IgD-negative memory B cell (primary cell): ENCODE results near the gene CD226. TPM values are rescaled to one million over a fixed set of nuclear protein-coding genes. Genes with fewer than 3 reads are reported as not detected.
A peak's percentile ranks its signal among the peaks of the same experiment; 100 is the strongest.

Source experiments
- H3K27ac Mint-ChIP-seq, 3 donors: one replicate each; pipeline ENCODE4 v1.8.0; 2020 to 2022; ENCODE audit warnings: mild to moderate bottlenecking in 3 of 3, mixed read lengths in 3 of 3, moderate library complexity in 1 of 3
- H3K27me3 Mint-ChIP-seq: one replicate; pipeline ENCODE4 v1.8.0; 2021; ENCODE audit warnings: mixed read lengths
- H3K36me3 Mint-ChIP-seq: one replicate; pipeline ENCODE4 v1.8.0; 2020; ENCODE audit warnings: mild to moderate bottlenecking, mixed read lengths
- H3K4me1 Mint-ChIP-seq, 3 donors: one replicate each; pipeline ENCODE4 v1.8.0; 2020 to 2022; ENCODE audit warnings: mixed read lengths in 3 of 3, mild to moderate bottlenecking in 1 of 3
- H3K4me3 Mint-ChIP-seq, 4 donors: one replicate each; pipeline ENCODE4 v1.8.0; 2020 to 2022; ENCODE audit warnings: mild to moderate bottlenecking in 4 of 4, mixed read lengths in 4 of 4, moderate library complexity in 3 of 4
- H3K9me3 Mint-ChIP-seq, 3 donors: one replicate each; pipeline ENCODE4 v1.8.0; 2020 to 2021; ENCODE audit warnings: mixed read lengths in 3 of 3, mild to moderate bottlenecking in 1 of 3
- polyA plus RNA-seq: library from polyadenylated mRNA; unstranded; fragments of 300-500 nt; fragmentation: Illumina TruSeq; gene quantifications from one replicate; pipeline ENCODE4 v1.2.3, GENCODE V29; 2021

CD226 gene
- polyA plus RNA-seq, 1 donor from 2014 or later = 3.8 TPM

DNA sequence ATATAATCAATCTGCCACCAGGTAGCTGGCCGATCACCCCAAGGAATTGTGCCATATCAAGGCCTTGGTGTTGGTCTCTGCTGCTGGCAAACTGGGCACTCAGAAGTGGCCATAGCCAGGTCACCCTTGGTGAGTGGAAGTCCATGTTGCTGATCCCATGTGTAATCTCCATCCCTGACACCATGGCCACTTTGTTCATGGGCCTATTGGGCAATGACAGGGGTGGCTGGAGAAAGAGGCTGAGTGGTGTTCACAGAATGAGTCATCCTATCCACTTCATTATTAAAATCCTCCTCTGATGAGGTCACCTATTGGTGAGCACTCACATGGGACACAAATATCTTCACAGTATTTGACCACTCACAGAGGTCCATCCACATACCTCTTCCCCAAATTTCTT, 26.7 kb upstream of the CD226 start:
- Mint-ChIP-seq H3K27me3 (no peaks in the 10 kb centered on the region), H3K27ac (no peak overlapping the region), H3K36me3 (peaks cover 9% of the 10 kb centered on the region), H3K4me3 (no peak overlapping the region), H3K9me3 (peaks cover 4 to 13% (median 4%) of the 10 kb centered on the region in 3 donors), H3K4me1 (peaks cover 1 to 7% (median 5%) of the 10 kb centered on the region in 3 donors)

DNA sequence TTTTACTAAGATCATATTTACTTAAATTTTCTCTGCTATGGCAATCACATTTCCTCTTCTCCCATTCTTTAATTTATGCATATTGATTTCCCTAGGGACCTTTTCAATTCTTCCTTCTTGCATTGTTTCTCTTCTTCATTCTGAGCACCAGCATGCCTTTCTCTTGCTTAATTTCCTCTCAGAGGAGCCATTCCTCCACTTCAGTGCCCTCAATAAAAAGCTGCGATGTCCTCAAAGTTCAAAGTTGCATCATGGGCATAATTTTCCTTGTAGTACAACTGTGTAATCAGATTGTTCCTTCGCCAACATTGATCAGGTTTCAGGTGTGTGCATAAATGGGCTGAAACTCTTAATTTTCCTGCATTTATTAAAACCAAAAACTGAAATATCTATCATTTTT, 21.8 kb upstream of the CD226 start:
- Mint-ChIP-seq H3K36me3 (no peaks in the 10 kb centered on the region), H3K4me1 (peaks cover 1 to 7% (median 6%) of the 10 kb centered on the region in 3 donors), H3K27ac (no peak overlapping the region), H3K9me3 (peaks cover 0 to 9% (median 4%) of the 10 kb centered on the region in 3 donors), H3K4me3 (no peak overlapping the region), H3K27me3 (no peaks in the 10 kb centered on the region)

DNA sequence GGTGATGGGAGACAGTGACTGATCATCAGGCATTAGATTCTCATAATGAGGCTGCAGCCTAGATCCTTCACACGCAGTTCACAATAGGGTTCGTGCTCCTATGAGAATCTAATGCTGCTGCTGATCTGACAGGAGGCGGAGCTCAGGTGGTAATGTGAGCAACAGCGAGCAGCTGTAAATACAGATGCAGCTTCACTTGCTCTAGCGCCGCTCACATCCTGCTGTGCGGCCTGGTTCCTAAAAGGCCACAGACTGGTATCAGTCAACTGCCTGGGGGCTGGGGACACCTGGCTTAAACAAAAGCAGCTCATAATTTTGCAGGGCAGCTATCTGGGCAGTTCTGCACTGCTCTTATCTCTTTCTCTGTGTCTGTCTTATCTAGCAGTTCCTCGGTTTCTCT, 20.4 kb upstream of the CD226 start:
- Mint-ChIP-seq H3K27ac (peak overlapping the region in 1 of 3 donors; percentile 70), H3K36me3 (no peaks in the 10 kb centered on the region), H3K4me1 (peaks cover 1 to 7% (median 6%) of the 10 kb centered on the region in 3 donors)

DNA sequence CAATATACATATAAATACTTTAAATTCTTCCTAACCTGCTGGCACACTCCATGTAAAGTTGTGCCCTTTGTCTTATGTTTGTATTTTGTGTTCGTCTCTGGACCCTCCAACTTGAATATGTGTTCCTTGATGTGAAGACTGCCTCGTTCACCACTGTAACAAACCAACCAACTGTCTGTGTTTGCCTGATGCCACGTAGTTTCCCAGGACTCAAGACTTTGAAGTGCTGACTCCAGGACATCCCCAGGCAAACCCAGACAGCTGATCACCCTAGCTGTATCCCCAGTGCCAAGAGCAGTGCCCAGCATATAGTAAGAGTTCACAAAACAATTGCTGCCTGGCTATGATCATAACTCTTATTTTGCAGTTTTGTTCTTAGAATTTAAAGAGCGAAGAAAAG, 15.5 kb upstream of the CD226 start:
- peaks cover 6 to 14% (median 13%) of the 10 kb centered on the region in 3 donors for H3K4me1 Mint-ChIP-seq
- no peak overlapping the region for H3K27ac Mint-ChIP-seq
- H3K36me3 Mint-ChIP-seq = peaks cover 2% of the 10 kb centered on the region
- H3K4me3 Mint-ChIP-seq = no peak overlapping the region
- H3K27me3 Mint-ChIP-seq = no peaks in the 10 kb centered on the region
- no peaks in the 10 kb centered on the region for H3K9me3 Mint-ChIP-seq

More for the DNA sequence above, 20.4 kb upstream of the CD226 start:
- no peak overlapping the region for H3K4me3 Mint-ChIP-seq
- H3K9me3 Mint-ChIP-seq = peaks cover 0 to 8% (median 4%) of the 10 kb centered on the region in 3 donors
- H3K27me3 Mint-ChIP-seq = no peaks in the 10 kb centered on the region

DNA sequence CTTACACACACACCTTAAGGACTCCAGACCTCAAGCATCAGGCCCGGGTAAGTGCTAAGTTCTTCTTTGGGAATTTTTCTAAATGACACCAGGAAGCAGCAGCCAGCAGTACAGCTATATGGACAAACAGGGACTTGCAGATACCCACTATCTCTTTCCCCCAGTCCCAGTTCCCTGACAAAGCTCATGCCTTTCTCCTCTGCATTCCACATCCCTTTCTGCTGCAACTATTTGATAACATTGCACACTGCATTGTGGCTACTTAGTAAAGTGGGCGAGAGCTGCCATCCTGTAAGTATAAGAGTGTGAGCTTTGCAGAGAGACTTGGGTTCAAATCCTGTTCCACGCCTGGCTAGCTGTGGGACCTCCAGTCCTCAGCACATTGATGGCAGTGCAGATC, 14.0 kb upstream of the CD226 start:
- H3K9me3 Mint-ChIP-seq = no peaks in the 10 kb centered on the region
- no peak overlapping the region for H3K4me3 Mint-ChIP-seq
- H3K27me3 Mint-ChIP-seq = no peaks in the 10 kb centered on the region
- H3K36me3 Mint-ChIP-seq = peaks cover 2% of the 10 kb centered on the region
- peaks cover 6 to 19% (median 15%) of the 10 kb centered on the region in 3 donors for H3K4me1 Mint-ChIP-seq
- H3K27ac Mint-ChIP-seq = no peak overlapping the region

DNA sequence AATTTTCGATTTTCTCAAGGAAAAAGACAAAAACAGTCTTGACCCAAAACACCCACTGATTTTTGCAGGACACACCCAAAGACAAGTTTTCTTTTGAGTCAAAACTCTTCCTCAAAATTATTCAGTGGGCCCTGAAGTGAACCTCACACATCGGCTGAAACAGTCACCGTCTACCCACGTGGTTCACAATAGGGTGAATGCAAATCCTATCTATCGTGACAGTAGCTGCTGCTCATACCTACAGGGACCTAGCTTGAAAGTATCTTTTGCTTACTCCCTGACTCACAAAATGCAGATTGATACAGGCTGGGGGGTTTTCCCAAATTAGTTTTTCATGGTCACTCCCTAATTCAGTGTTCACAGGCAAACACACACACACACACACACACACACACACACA, 10.7 kb upstream of the CD226 start:
- Mint-ChIP-seq H3K9me3 (no peaks in the 10 kb centered on the region), H3K36me3 (peaks cover 2% of the 10 kb centered on the region), H3K27ac (peak overlapping the region in 1 of 3 donors; percentile 48), H3K4me1 (peaks cover 6 to 26% (median 15%) of the 10 kb centered on the region in 3 donors), H3K27me3 (no peaks in the 10 kb centered on the region), H3K4me3 (peak overlapping the region in 3 of 4 donors; percentile 10 to 26 (median 17))

DNA sequence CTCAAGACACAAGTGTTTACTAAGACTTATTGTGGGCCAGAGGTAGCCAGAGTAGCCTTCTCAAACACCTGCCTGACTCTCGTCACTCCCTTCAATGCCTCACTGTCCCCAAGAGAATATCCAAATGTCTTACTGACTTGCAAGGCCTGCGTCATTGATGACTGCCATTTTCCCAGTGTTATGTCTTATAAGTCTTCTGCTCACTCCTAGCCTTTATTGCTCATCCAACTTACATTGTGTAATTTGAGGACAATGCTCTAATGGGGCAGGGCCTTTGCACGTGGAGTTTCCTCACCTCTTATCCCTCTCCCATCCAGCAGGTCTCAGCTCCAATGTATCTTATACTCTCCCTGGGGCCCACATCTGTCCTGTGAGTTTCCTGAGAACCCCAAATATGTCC, 10.1 kb upstream of the CD226 start:
- Mint-ChIP-seq H3K4me1 (peaks cover 6 to 26% (median 15%) of the 10 kb centered on the region in 3 donors), H3K4me3 (peak overlapping the region in 1 of 4 donors; percentile 26), H3K27ac (no peak overlapping the region), H3K27me3 (no peaks in the 10 kb centered on the region), H3K9me3 (no peaks in the 10 kb centered on the region), H3K36me3 (peaks cover 2% of the 10 kb centered on the region)

DNA sequence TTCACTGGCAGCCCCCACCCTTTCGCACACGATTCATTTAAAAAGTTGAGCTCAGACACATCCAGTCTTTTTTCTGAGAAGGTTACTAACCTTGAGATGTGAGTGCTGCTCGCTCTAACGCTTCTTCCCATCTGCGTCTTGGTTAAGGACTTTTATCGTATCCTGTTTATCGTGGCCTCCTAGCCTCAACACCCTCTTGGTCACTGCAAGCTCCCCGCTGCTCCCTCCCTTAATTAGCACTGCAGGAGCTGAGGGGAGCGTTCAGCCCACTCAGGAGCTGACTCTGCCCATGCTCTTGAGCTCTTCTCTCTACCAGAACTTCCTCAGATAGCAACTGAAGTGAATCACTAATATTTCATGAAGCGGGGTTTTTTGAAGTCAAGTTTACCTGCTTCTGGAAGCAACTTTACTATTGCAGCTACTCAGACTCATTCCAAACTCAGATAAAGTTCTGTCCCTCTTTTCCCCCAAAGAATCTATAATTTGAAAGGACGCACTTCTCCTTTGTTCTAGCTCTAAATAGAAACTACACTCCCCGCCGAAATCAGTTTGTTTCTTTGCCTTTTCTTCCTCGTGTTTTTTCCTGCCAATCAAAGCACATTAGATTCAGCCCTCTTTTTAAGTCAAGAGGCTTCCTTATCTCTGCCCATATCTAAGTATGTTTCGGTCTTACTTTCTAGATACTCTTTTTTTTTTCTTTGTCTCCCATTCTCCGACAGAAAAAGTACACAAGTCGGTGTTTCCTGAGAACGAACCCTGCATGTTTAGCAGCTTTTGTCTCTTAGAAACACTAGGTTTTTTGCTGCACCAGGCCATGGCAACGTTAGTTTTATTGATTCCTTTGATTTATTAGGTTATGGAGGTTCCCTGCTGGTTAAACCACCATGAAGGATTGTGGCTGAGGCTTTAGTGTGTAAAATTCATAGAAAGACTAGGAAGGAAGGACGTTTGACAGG, 9.3 kb upstream of the CD226 start:
- Mint-ChIP-seq H3K27me3 (no peaks in the 10 kb centered on the region), H3K9me3 (peaks cover 0 to 1% (median 0%) of the 10 kb centered on the region in 3 donors), H3K4me3 (no peak overlapping the region), H3K27ac (no peak overlapping the region), H3K36me3 (no peaks in the 10 kb centered on the region), H3K4me1 (peaks cover 6 to 26% (median 15%) of the 10 kb centered on the region in 3 donors)

DNA sequence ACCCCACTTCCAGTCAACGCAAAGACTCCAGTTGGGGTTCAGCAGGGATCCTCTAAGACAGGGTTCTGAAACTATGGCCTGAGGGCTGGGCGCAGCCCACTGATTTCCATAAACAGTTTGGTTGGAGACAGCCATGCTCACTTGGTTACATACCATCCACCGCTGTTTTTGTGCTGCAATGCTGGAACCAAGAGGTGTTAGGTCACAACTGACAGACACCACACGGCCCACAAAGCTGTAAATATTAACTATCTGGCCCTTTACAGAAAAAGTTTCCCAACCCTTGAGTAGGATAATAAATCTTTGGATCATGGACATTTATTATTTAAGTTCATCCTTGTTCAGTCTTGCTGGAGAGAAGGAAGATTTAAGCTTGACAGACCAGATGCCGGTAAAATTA, 8.4 kb upstream of the CD226 start:
- no peak overlapping the region for H3K4me3 Mint-ChIP-seq
- no peaks in the 10 kb centered on the region for H3K36me3 Mint-ChIP-seq
- H3K9me3 Mint-ChIP-seq = peaks cover 0 to 1% (median 0%) of the 10 kb centered on the region in 3 donors
- H3K4me1 Mint-ChIP-seq = peaks cover 6 to 26% (median 15%) of the 10 kb centered on the region in 3 donors
- no peaks in the 10 kb centered on the region for H3K27me3 Mint-ChIP-seq
- no peak overlapping the region for H3K27ac Mint-ChIP-seq

DNA sequence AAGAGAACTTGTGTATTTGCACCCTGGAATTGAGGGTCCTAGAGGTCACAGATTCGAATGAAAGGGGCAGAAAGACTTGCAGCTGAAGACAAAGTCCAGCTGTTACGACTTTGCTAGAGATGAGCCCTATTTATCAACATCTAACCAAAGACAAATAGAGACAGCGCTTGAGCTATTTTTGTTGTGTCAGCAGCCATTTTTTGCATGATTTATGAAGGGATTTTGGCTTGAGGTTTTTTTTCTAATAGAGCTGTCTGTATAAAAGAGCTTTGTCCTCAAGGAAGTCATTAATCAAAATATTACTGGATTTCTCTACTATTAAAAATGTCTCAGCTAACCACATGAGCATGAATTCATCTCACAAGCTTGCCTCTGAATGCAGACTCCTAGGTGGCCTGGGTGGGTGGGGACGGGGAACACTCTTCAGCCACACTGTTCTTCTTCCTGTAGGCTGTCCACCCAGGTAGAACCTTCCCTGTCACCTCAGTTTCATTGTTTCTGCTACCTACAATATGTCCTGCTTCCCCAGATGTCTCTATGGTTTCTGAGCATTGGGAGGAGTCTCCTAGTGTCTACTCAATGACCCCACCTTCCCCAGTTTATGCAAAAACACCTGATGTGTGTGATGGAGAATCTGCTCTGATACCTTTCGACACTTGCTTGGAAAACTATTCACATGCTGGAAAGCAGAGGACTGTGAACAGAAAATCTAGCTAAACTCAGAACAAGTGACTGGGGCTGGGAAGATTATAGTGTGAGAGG, 7.2 kb upstream of the CD226 start:
- H3K4me3 Mint-ChIP-seq = peak overlapping the region; percentile 20 to 80 (median 60)
- peak overlapping the region in 1 of 3 donors; percentile 9 for H3K27ac Mint-ChIP-seq
- H3K27me3 Mint-ChIP-seq = no peaks in the 10 kb centered on the region
- H3K36me3 Mint-ChIP-seq = no peaks in the 10 kb centered on the region
- peaks cover 0 to 1% (median 0%) of the 10 kb centered on the region in 3 donors for H3K9me3 Mint-ChIP-seq
- peaks cover 6 to 26% (median 15%) of the 10 kb centered on the region in 3 donors for H3K4me1 Mint-ChIP-seq

DNA sequence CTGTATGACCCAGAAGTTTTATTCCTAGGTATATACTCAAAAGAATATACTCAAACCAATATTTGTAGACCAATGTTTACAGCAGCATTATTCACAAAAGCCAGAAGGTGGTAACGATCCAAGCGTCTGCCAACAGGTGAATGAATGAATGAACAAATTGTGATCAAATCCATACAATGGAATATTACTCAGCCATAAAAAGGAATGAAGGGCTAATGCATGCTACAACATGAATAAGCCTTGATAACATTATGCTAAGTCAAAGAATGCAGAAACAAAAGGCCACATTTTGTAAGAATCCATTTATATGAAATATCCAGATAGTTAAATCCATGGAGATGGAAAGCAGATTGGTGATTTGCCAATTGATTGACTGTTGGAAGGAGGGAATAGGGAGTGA, 5.5 kb upstream of the CD226 start:
- H3K9me3 Mint-ChIP-seq = peaks cover 0 to 1% (median 0%) of the 10 kb centered on the region in 3 donors
- H3K36me3 Mint-ChIP-seq = no peaks in the 10 kb centered on the region
- H3K27ac Mint-ChIP-seq = no peak overlapping the region
- H3K4me1 Mint-ChIP-seq = peaks cover 0 to 14% (median 2%) of the 10 kb centered on the region in 3 donors
- no peak overlapping the region for H3K4me3 Mint-ChIP-seq
- no peaks in the 10 kb centered on the region for H3K27me3 Mint-ChIP-seq

DNA sequence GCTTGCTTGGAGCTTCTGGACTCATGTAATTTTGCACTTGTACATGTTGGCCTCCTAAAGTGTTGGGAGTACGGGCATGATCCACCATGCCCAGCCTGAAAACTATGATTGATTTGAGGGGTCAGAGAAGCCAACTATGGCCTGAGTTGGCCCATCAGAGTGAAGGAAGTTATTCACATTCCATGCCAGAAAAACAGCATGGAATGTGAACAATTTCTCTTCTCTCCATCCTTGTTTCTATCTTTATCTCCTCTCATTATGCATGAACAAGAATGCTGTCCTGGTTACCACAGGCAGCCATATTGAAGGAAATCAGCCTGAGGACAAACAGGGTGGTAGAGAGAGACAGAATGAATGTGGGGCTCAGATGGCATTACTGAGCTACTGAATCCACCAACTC, 3.5 kb upstream of the CD226 start:
- Mint-ChIP-seq H3K4me1 (peaks cover 0 to 18% (median 9%) of the 10 kb centered on the region in 3 donors), H3K27ac (no peak overlapping the region), H3K9me3 (peaks cover 0 to 1% (median 0%) of the 10 kb centered on the region in 3 donors), H3K36me3 (no peaks in the 10 kb centered on the region), H3K27me3 (no peaks in the 10 kb centered on the region), H3K4me3 (no peak overlapping the region)

DNA sequence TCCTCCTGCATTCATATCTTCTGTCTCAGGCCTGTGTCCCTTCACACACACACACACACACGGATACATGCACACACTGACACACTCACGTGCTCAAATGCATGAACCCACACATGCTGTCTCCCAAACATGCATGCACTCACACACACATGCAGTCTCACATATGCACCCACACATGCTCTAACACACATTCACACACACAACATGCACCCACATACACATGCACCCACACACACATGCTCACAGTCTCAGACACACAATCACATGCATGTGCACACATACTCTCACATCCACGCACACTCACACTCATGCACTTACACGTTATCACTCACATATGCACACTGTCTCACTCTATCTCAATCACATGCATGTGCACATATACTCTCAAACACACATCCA, 1.9 kb upstream of the CD226 start:
- Mint-ChIP-seq H3K27ac (no peak overlapping the region), H3K36me3 (peaks cover 2% of the 10 kb centered on the region), H3K27me3 (no peaks in the 10 kb centered on the region), H3K4me1 (peaks cover 0 to 14% (median 9%) of the 10 kb centered on the region in 3 donors), H3K4me3 (no peak overlapping the region), H3K9me3 (peaks cover 0 to 1% (median 0%) of the 10 kb centered on the region in 3 donors)

DNA sequence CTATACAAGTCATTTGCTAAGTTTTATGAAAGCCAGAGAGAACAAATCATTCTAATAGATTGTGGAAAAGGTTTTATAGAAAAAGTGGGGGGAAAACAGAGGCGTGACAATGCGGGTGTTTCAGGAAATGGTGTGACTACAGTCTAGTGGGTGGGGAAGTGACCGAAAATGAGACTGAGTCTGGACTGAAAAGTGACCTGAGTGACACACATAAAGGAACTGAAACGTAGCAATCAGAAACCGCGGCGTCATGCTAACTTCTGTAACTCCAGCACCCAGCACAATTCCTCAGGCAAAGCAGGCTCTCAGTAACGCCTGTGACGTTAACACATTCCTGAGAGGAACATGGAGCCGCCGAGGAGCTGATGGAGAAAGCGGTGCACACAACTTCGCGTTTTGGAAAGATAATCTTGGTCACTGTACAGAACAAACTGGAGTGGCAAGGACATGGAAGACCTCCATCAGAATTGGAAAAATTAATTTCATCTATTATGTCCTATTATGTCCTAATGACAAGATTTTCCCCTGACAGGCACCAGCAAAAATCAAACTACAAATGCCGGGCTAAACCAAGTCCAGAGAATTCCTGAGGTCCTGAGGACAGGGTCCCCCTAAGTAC, 1.4 kb upstream of the CD226 start:
- H3K27me3 Mint-ChIP-seq = no peaks in the 10 kb centered on the region
- H3K4me3 Mint-ChIP-seq = no peak overlapping the region
- H3K36me3 Mint-ChIP-seq = peaks cover 2% of the 10 kb centered on the region
- H3K4me1 Mint-ChIP-seq = peaks cover 0 to 12% (median 9%) of the 10 kb centered on the region in 3 donors
- H3K9me3 Mint-ChIP-seq = peaks cover 0 to 1% (median 0%) of the 10 kb centered on the region in 3 donors
- H3K27ac Mint-ChIP-seq = no peak overlapping the region
